GM18511 (cell line): ENCODE data around the gene GJB4.
"Not testable (repeated sequence)": the region's sequence is repeated elsewhere in the genome, so short reads cannot be mapped to it uniquely, and the experiment has no call there.

Source experiments
- ATAC-seq: cut with Tn5 transposase; IDR thresholded peaks from one replicate; pipeline ENCODE4 v1.9.1; 2021; ENCODE audit warnings: mild to moderate bottlenecking, moderate library complexity; ENCODE audit not compliant: unreplicated experiment

GJB4 gene

GRCh38 chr1:34746785-34747637 is 12.5 kb upstream of the GJB4 start:
- no peak for ATAC-seq

GRCh38 chr1:34747638-34747941 is 11.9 kb upstream of the GJB4 start:
- no peak for ATAC-seq

- no peak for ATAC-seq
Observed at GRCh38 chr1:34749992-34750391, 9.5 kb upstream of the GJB4 start.

- no peak for ATAC-seq
Observed at GRCh38 chr1:34750610-34751009, 8.9 kb upstream of the GJB4 start.

GRCh38 chr1:34753163-34753562 is 6.4 kb upstream of the GJB4 start:
- no peak for ATAC-seq

- no peak for ATAC-seq
Observed at GRCh38 chr1:34754964-34755637, 4.4 kb upstream of the GJB4 start, which contains the start of gene GJB5. Gene GJB5 (plus strand): TSS chr1:34755047. CDS start chr1:34757331, 2,284 bp downstream.

- ATAC-seq = no peak
Observed at GRCh38 chr1:34755961-34756360, 3.6 kb upstream of the GJB4 start.

GRCh38 chr1:34757386-34757785 is 2.2 kb upstream of the GJB4 start:
- no peak for ATAC-seq

GRCh38 chr1:34758751-34759150 is 789 bp upstream of the GJB4 start:
- no peak for ATAC-seq

GRCh38 chr1:34761176-34761761 is 1.7 kb downstream of the GJB4 start:
- ATAC-seq = no peak

GRCh38 chr1:34761776-34762307 is 2.3 kb downstream of the GJB4 start:
- no peak for ATAC-seq

- no peak for ATAC-seq
Observed at GRCh38 chr1:34762474-34763141, 3.1 kb downstream of the GJB4 start.

- ATAC-seq = no peak
Observed at GRCh38 chr1:34763142-34763781, 3.7 kb downstream of the GJB4 start.

- no peak for ATAC-seq
Observed at GRCh38 chr1:34768856-34769255, 9.3 kb downstream of the GJB4 start.

GRCh38 chr1:34770891-34771504 is 11.5 kb downstream of the GJB4 start:
- ATAC-seq = no peak

- no peak for ATAC-seq
Observed at GRCh38 chr1:34771573-34772371, 12.2 kb downstream of the GJB4 start.

GRCh38 chr1:34773114-34773513 is 13.6 kb downstream of the GJB4 start:
- ATAC-seq = not testable (repeated sequence)

- no peak for ATAC-seq
Observed at GRCh38 chr1:34774957-34775356, 15.4 kb downstream of the GJB4 start.

- ATAC-seq = no peak
Observed at GRCh38 chr1:34776911-34777310, 17.4 kb downstream of the GJB4 start.
